Activated CD8-positive, alpha-beta memory T cell treated with anti-CD3 and anti-CD28 coated beads for 48 hours (primary cell): ENCODE data around the gene PDZD2.

Experiments
- DNase-seq, 3 experiments: peaks; one replicate each; pipeline ENCODE4 v3.0.0-alpha.2; 2020; ENCODE audit warnings: low read depth in 2 of 3, low spot score in 2 of 3

Gene PDZD2

DNA sequence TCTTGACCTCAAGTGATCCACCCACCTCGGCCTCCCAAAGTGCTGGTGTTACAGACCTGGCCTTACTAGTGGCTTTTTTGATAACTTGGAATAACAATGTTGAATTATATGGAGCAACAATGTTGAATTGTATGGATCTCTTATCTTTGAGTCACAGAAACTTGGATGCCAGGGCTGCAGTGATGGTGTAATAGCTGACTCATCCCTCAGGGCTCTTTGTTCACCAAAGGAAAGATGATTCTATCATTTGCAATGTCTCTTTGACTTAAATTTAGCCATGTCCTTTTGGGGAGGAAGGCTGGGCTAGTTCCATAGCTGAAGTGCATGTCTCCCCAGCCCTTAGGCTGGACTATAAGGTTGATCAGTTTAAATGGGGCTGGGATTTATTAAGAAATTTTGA, 172.3 kb downstream of the PDZD2 start:
- no peak for DNase-seq

DNA sequence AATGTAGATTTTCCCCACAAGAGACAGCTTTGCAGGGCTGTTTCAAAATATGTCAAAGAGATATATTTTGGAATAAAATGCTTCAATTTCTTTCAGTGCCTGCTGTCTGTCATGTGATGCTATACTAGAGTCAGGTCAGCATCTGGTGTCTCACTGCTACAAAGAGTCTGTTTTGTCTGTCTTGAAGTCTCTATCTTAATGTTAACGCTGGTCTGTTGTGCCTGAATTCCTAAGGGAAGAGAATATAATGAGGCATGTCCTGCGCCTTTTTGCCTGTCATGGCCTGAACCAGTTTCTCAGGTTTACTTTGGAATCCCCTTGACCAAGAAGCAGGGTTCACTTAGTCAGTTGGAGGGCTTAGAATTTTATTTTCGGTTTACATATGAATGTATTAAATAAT, 176.4 kb downstream of the PDZD2 start:
- DNase-seq = no peak

DNA sequence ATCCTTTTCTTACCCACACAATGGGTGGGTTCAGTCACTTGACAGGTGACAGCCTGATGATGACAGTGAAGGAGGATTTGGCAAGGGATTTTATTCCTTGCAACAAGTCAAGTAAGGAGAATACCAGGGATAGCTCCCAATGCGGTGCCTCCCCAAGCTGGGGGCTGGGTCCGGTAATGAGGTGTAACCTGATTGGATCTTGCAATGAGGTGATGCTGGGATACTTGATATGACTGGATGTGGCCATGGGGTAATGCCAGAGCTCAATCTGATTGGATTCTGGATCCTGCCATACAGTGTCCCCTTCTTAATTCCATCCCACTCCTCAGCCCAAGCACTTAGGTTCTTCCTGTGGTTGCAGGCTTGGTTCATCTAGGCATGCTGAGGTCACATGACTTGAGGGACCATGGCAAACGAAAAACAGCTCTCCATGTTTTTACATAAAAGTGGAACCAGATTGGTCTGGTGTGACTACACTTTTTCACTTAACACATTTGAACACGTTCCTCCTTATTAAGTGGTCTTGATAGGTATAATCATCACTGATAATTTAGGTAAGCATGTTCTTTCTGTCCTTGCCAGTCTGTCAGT, 181.1 kb downstream of the PDZD2 start:
- no peak for DNase-seq

DNA sequence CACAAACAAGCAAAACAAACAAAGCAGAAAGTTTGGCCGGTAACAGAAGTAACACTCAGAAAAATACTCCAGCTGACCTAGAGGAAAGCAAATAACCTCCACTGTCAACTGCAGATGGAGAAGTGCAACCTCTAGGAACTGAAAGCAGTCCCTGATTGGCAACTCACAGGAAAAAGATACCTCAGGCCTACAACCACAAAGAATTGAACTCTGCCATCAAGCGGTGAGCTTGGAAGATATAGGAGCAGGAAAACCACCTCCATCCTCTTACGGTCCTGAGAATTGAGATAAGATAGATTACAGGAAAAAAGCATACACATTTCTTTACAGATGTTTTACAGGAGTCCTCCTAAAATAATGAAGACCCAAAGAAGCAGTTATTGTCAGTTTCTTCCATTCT, 184.5 kb downstream of the PDZD2 start:
- DNase-seq = no peak

DNA sequence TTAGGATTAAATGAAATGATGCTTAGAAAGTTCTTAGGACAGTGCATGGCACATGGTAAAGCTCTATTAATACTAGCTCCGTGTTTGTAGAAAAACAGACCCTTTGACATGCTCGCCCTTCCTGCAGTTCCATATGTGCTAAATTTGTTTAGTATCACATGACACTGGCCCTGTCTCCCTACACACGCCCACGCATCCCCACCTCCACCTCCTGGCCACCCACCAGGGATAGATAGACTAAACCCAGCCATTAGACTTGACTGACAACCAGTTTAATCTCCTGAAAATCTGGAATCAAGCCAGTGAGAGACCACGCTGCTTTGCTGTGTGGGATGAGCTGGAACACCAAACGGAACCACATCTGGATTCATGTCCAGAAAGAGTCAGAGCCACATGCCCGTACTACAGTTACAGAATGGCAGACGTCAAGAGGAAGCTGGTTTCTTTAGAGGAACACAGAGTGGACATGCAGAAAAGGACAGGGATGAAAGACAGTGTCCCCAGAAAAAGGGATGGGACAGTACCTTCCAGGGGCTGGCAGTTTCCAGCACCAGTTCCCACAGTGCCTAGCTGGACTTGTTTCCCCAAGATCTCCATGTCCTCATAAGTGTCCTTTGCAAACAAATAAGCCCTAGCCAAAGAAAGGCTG, 186.1 kb downstream of the PDZD2 start:
- no peak for DNase-seq

DNA sequence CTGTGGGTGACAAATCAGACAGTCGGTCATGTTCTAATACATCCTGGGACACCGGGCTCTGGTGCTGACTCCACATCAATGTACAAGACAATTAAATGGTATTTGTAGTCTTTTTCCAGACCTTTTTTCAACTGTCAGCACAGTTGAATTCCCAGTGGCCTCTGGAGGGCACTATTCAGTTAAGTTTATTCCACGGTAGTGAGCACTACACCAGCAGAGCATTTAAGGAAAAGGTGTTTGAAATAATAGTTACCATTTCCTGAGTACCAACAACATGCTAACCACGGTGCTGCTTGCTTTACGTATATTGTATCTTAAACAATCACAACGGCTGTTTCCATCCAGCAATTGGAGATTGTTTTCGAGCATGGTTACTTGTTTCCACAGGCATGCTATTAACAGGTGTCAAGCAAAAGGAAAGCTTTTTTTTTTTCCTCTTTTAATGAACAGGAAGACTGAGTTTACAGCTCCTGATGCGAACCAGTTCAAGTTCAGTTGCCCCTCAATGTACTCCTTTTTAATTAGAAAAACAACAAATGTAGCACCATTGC, 186.7 kb downstream of the PDZD2 start:
- DNase-seq = no peak

DNA sequence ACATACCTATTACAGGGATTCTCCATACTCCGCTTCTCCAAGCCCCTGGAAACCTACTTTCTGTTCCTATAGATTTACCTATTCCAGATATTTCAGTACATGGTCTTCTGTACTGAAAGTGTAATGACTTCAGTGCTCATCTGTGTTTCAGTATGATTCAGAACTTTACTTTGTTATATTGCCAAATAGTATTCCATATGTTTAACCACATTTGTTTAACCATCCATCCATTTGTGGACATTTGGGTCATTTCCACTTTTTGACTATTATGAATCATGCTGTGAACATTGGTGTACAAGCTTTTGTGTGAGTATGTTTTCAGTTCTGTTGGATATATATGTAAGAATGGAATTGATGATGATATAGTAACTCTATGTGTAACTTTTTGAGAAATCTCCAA, 188.9 kb downstream of the PDZD2 start:
- DNase-seq = no peak

DNA sequence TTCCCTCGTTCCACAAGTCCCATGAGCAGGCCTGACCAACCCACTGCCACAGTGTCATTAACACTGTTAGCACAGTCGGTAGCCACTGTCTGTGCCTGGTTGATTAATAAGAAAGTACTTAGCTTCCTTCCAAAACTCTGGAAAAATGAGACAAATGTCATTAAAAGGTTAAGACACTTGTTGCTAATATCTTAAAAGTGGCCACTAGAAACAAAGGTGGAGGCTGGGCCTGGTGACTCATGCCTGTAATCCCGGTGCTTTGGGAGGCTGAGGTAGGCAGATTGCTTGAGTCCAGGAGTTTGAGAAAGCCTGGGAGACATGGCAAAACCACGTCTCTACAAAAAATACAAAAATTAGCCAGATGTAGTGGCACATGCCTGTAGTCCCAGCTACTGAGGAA, 194.0 kb downstream of the PDZD2 start:
- no peak for DNase-seq

DNA sequence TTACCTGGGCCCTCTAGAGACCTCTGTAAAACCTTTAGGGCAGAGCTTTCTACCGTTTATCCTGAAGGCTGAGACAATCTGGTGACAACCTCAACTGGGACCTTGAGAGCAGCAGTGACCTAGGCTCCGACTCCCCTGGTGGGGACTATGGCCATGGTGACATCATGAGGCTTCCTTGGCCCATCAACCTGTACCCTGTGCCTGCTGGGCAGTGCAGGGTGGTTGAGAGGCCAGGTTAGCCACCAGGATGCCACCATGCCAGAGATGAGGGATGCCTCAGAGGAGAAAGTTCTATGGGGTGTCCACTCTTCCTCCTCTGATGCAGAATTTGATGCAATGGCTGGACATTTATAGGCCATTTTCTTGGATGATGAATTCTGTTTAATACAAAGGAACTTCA, 194.8 kb downstream of the PDZD2 start:
- DNase-seq = no peak

DNA sequence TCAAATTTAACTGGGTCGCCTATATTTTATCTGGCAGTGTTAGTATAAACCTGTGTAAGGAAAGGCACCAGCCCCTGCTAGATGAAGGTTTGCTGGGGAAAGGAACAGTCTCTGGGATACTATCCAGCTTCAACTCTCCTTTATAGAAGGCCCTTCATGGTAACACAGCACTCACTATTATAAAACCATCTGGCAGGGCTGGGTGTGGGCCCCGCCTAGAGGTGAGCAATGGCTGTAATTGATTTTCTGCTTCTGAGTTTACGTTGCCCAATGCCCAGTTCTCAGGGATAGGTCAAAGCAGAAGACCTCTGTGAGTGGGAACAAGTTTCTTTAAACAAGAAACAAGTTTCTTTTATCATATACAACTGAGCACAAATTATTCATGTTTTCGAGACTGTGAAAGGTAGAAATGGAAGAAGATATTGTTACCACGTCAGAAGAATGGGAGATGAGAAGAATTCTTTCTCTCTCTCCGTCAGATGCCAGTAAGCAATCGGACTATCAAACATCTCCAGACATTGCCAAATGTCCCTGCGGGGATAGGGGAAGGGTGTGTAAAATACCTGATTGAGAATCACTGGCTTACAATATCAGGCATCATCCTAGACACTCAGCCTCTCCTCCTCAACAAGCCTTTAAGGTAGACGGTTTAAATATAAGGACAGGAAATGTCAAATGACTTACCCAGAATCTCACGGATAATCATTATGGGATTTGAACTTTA, 205.9 kb downstream of the PDZD2 start:
- DNase-seq = no peak

DNA sequence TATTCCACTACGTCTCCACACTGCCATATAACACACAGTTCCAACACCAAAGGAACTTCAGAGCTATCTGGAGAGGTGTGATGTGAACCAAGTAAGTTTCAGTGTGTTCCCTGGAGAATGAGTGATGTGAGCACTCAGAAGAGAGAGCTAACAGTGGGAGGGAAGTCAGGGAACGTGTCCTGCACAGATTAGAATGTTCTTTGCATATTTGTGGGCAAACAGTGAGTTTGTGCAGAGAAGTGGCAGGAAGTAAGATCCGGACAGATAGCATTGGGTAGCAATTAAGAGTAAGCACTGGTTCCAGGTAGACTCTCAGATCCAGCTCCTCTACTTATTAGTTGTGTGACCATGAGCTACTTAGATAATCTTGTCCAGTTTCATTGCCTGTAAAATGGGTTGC, 206.4 kb downstream of the PDZD2 start:
- DNase-seq = no peak

DNA sequence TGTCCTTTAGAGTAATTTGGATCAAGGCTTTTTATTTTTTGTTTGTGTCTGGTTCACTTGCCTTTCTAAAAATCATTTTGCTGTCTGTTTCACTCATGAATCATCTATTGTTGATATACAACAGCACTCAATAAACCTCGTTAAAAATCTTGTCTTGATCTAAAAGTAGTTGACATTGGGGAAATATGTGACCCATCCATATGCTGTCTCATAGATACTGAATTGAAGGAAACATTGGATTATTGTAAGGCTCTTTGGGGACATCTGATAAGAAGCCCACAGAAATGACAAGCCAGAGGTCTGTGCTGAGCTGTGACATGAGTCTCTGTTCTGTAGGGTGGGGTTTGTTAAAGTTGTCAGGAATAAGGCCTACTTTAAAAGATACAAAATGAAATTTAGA, 208.0 kb downstream of the PDZD2 start:
- DNase-seq = no peak

DNA sequence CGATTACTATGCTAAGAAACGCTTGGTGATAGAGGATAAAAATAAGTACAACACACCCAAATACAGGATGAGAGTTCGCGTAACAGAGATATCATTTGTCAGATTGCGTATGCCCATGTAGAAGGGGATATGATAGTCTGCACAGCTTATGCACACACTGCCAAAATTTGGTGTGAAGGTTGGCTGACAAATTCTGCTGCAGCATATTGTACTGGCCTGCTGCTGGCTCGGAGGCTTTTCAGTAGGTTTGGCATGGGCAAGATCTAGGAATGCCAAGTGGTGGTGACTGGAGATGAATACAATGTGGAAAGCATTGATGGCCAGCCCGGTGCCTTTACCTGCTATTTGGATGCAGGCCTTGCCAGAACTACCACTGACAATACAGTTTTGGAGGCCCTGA, 208.4 kb downstream of the PDZD2 start:
- no peak for DNase-seq

DNA sequence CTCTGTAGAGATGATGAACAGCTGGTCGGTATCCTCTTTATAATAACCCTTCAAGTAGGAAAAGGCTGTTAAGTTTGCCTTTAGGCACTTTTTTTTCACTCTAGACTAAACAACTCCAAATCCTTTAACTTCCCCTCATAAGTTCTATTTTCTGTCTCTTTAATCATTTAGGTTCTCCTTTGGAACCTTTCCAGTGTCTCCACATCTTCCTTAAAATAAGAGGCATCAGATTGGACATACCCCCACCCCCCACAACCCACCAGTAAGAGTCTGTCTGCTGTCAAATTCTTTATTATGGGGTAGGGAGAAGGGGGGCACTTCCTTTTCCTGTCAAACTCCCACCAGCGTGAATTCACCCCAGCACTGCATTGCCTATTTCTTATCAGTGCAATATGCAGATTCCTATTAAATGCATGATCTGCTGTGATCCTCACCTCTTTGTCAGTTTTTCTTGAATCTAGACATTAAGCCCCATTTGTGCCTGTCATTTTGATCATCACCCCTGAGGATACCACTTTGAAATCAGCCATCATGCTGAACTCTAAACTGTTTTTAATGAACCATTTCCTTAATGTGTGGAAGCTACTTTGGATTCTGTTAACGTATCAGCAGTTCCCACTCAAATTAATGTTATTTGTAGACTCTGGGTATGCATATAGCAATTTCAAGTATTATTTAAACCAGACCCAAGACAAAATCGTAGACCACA, 212.2 kb downstream of the PDZD2 start:
- DNase-seq = no peak

DNA sequence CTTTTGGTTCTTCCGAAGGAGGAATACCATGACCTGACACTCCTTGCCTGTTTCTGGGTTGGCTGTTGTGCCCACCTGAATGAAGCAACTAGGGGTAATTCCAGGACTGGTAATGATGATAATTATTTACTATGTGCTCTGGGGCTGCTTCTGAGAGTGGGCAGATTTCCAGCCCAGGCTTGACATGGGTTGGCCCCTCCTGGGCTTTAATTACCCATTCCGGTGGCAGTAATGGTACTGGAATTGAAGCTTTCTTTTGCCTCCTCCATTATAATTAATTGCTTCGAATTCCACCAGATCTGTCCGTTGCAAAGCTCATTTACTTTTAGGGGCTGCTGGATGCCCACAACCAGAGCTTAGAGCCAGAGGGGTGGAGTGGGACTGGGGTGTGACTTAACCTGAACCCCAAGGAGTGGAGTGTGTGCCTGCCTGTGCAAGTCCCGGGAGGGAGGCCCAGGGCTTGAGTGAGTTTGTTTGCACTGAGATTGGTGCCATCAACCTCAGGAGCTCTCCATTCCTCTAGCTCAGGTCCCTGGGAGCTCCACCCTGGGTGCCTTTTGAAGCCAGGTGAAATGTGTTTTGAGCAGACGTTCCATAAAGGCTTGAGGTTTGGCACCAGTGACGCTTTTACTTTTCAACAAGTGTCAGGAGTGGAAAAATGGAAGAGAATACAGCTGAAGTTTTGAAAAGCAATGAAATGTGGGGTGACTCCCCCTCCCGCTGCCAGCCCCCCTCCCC, 214.6 kb downstream of the PDZD2 start:
- no peak for DNase-seq

DNA sequence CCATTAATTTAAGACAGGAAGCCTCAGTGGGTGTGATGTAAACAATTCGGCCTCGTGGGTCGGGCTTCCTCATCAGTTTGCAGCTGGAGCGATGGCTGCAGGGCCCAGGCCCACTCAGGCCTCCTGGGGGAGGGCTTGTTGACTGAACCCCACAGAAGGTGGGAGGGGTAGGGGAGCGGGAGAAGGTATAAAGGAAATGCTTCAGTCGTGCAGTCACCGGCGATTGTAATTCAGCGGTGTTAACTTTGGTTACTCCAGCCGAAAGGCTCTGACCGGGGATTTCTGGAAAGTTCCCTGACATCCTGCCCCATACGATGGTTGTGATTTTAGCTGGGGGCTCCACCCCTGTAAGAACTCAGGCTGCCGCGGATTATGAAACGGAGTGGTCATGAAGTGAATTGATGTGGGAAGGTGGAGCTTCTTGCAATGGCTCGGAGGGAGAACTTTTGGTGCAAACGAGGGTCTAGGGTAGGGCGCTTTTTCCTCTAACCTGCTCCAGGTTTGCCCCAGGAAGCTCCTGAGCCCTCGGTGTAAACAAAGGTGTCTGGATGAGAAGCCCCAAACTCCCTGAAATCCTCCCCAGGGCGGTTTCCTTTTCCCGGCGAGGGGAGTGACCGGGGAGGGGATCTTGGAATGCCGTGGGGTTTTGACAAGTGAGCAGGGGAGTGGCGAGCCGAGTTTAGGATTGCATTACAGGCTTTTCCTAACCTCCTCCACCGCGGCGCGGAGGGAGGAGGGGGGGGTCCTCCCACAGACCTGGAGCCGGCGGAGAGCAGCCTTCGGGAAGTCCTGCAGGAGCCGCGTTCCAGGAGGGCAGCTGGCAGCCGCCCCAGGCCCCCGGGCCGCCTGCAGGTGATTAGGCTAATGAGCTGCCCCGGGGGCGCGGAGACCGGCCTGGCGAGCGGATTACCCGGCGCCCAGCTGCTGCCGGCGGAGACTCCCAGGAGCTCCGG, 215.5 kb downstream of the PDZD2 start:
- DNase-seq = no peak

DNA sequence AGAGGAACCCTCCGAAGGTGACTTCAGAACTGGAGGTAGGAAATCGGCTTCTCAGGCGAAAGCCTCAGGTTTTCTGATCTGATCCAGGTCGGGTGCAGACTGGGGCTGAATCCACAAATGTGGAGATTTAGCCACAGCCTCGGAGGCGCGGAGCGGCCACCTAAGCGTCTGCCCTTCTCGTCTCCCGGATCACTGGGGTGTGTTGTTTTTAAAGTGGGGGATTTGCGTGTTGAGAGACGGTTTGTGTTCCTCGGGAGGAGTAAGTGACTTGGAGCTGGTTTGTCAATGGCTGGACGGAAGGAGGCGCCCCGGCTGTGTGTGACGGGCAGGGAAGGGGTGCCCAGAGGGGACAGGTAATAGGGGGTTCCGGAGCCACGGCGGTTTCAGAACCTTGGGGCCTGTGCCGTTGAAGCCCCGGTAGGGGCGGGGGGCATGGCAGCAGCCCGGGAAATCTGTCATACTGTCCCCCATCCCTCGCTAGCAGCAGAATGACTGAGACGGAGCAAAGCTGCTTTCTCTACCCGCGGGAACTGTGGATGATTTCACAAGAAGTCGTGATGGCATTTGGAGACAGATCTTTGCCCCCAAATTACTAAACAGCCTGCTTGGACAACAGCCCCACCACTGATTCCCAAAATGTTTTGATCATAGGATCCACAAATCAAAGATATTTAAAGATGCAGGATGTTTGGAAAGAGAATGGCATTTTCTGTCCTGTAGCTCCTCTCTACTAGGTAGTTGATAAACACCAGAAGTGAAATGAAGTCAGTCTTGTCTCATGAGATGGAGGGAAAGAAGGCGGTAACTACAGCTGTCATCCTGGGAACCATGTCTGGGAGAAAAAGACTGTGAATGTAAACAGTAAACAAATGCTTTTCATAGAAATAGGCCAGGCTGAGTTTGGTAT, 216.5 kb downstream of the PDZD2 start:
- DNase-seq = peak in 1 of 3 experiments; percentile 12

DNA sequence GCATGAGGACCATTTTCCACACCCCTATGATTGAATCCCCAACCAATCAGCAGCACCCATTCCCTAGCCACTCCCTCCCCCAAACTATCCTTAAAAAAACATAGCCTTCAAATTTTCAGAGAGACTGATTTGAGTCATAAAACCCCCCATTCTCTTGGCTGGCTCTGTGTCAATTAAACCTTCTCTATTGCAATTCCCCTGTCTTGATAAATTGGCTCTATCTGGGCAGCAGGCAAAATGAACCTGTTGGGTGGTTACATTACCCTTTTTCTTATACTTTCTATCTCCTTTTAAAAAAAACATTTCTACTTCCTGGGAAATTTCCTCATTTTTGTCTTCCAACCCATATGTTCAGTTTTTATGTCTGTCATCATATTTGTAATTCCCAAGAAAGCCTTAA, 220.2 kb downstream of the PDZD2 start:
- DNase-seq = no peak

DNA sequence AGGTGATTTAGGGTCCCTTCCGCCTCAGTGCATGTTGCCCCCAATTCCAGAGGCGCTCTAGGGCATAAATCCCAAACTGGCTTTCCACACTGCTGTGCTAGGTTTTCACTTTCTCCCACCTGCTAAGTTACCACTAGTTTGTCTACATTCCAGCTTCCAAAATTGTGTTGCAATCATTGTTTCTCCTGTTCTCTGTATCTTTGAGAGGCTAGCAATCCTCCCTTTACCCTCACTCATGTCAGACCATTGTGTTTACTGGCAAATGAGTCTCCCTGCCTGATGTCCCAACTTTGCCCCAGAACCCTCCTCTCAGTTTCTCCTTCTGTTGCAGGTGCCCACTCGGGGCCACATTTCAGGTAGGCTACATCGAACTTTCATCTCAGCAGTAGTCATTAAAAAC, 221.3 kb downstream of the PDZD2 start:
- DNase-seq = no peak
